GM12878 (cell line): Measurements from ENCODE around the gene CCNYL1. TPM values are rescaled to one million over a fixed set of nuclear protein-coding genes. Genes with fewer than 3 reads are reported as not detected.
A peak's percentile ranks its signal among the peaks of the same experiment; 100 is the strongest.

Experiments used
- ATAC-seq: fragments of 200-7000 bp; cut with Tn5 transposase; 3 replicates; pipeline ENCODE4 v1.9.1; 2020; ENCODE audit warnings: mild to moderate bottlenecking, moderate library complexity
- Bru-seq: library from RNA; stranded (reverse); fragments of 400-500 nt; gene quantifications from one replicate; lab custom pipeline; 2021; lab: Mats Ljungman, UMichigan
- BruChase-seq, 2 experiments: library from RNA; stranded (reverse); fragments of 400-500 nt; gene quantifications; one replicate each; lab custom pipeline; 2021; lab: Mats Ljungman, UMichigan
- BruUV-seq: library from RNA; stranded (reverse); fragments of 400-500 nt; replicated peaks from 2 replicates; lab custom pipeline; 2021; lab: Mats Ljungman, UMichigan
- CTCF ChIA-PET: fragments of 300-600 bp; sonication (Branson Sonifier 250); formaldehyde crosslinking; extraction: SDS; loops from one replicate; lab custom pipeline; 2021; ENCODE audit warnings: inconsistent platforms; lab: Yijun Ruan, JAX
- POLR2A ChIA-PET: fragments of 350-600 bp; formaldehyde crosslinking; extraction: SDS; loops from one replicate; lab custom pipeline; 2021; ENCODE audit warnings: inconsistent platforms; lab: Charles Lee
- RAD21 ChIA-PET: fragments of 300-600 bp; sonication (Branson Sonifier 250); formaldehyde crosslinking; loops from one replicate; lab custom pipeline; 2023; ENCODE audit warnings: antibody characterized with exemption; ENCODE audit not compliant: unreplicated experiment; lab: Charles Lee
- SMC1A ChIA-PET: fragments of 300-600 bp; sonication (Branson Sonifier 250); formaldehyde crosslinking; loops from one replicate; lab custom pipeline; 2023; ENCODE audit not compliant: unreplicated experiment, uncharacterized antibody; lab: Charles Lee
- DNase-seq: peaks from one replicate; pipeline ENCODE4 v3.0.0-alpha.2; 2011; ENCODE audit warnings: low read depth, low spot score
- FAIRE-seq: peaks from 3 replicates; lab custom pipeline; 2011; peaks lifted over from hg19 to GRCh38; lab: Jason Lieb, UNC
- H2AFZ ChIP-seq: 2 replicates; pipeline ENCODE4 v1.6.0; 2011; ENCODE audit warnings: low read depth, low read length, control low read depth; ENCODE audit not compliant: control insufficient read depth
- H3K27ac ChIP-seq: 2 replicates; pipeline ENCODE4 v1.5.1; 2011; ENCODE audit warnings: control low read depth; ENCODE audit not compliant: control insufficient read depth, insufficient read depth
- H3K27me3 ChIP-seq, 2 experiments: replicated peaks in 1 of 2; 2 replicates each; pipeline versions ENCODE4 v1.6.0 to v1.6.1; 2011; ENCODE audit warnings: low read length in 1 of 2; ENCODE audit not compliant: control insufficient read depth in 2 of 2, insufficient read depth in 2 of 2
- H3K36me3 ChIP-seq, 2 experiments: 2 replicates each; pipeline ENCODE4 v1.5.1; 2011; ENCODE audit warnings: low read length in 1 of 2; ENCODE audit not compliant: control insufficient read depth in 2 of 2, insufficient read depth in 2 of 2
- H3K4me1 ChIP-seq: 2 replicates; pipeline ENCODE4 v1.6.1; 2011; ENCODE audit warnings: mild to moderate bottlenecking, low read length, moderate library complexity, mixed read lengths; ENCODE audit not compliant: control insufficient read depth, insufficient read depth
- H3K4me2 ChIP-seq: 2 replicates; pipeline ENCODE4 v1.6.0; 2011; ENCODE audit warnings: control low read depth; ENCODE audit not compliant: control insufficient read depth, insufficient read depth
- H3K4me3 ChIP-seq: fragments of 200-600 bp; sonication (generic); 2 replicates; pipeline ENCODE4 v1.5.1; 2016
- H3K79me2 ChIP-seq: 2 replicates; pipeline ENCODE4 v1.6.0; 2011; ENCODE audit warnings: low read length; ENCODE audit not compliant: control insufficient read depth, insufficient read depth
- H3K9ac ChIP-seq: 2 replicates; pipeline ENCODE4 v1.8.0; 2011; ENCODE audit warnings: low read length, control low read depth, mixed read lengths; ENCODE audit not compliant: control insufficient read depth, insufficient read depth
- H3K9me3 ChIP-seq: replicated peaks from 3 replicates; pipeline ENCODE4 v1.5.1; 2011; ENCODE audit warnings: mild to moderate bottlenecking, low read length; ENCODE audit not compliant: control insufficient read depth, insufficient read depth
- H4K20me1 ChIP-seq: 2 replicates; pipeline ENCODE4 v1.6.0; 2011; ENCODE audit not compliant: control insufficient read depth, insufficient read depth
- CREM ChIP-seq: IDR thresholded peaks from 2 replicates; pipeline ENCODE4 v1.6.1; 2014; ENCODE audit warnings: antibody characterized with exemption, low read depth
- E2F8 ChIP-seq: fragments of 450-650 bp; IDR thresholded peaks from 2 replicates; pipeline ENCODE4 v1.6.1; 2018; ENCODE audit warnings: mild to moderate bottlenecking, low read depth, moderate library complexity; ENCODE audit not compliant: partially characterized antibody
- ESRRA ChIP-seq: IDR thresholded peaks from 2 replicates; pipeline ENCODE4 v1.6.1; 2012; ENCODE audit warnings: mild to moderate bottlenecking, low read length, improper control_type of control experiment
- NRF1 ChIP-seq: conservative IDR thresholded peaks from 2 replicates; pipeline ENCODE4 v1.6.1; 2011; ENCODE audit warnings: mild to moderate bottlenecking, low read depth, low read length, improper control_type of control experiment
- SUPT20H ChIP-seq: IDR thresholded peaks from 2 replicates; pipeline ENCODE4 v1.6.1; 2011; ENCODE audit warnings: low read depth, mild to moderate bottlenecking, low read length, moderate library complexity, borderline replicate concordance; ENCODE audit not compliant: control insufficient read depth
- USF1 ChIP-seq: IDR thresholded peaks from 2 replicates; pipeline ENCODE4 v1.6.1; 2011; ENCODE audit warnings: borderline replicate concordance, low read depth, mild to moderate bottlenecking, moderate library complexity, mixed read lengths, low read length; ENCODE audit not compliant: insufficient read depth; ENCODE audit errors: extremely low read length
- ZBTB11 ChIP-seq: fragments of 450-650 bp; formaldehyde crosslinking; IDR thresholded peaks from 2 replicates; pipeline ENCODE4 v1.5.0; 2022; ENCODE audit warnings: mild to moderate bottlenecking, missing genetic modification characterization
- ZNF274 ChIP-seq: IDR thresholded peaks from one replicate; pipeline ENCODE4 v1.8.0; 2011; ENCODE audit not compliant: insufficient read length, insufficient read depth
- WGBS: methylation state at CpG from one replicate; pipeline ENCODE4 v1.1.6; 2016; ENCODE audit warnings: low lambda C conversion rate; ENCODE audit not compliant: insufficient replicate concordance, insufficient coverage; ENCODE audit errors: missing lambda C conversion rate; 5-methylcytosine and 5-hydroxymethylcytosine counted together
- in situ Hi-C: fragments of 300-500 bp; cut with MboI; formaldehyde crosslinking; loops from 9 replicates; pipeline ENCODE4 v1.14.3; 2018; ENCODE audit warnings: mixed read lengths
- intact Hi-C: fragments of 100-400 bp; cut with micrococcal nuclease; formaldehyde crosslinking; loops from one replicate; pipeline ENCODE4 v1.14.2; 2022; ENCODE audit not compliant: unreplicated experiment
- long read RNA-seq, 2 experiments: library from polyadenylated mRNA; unstranded; transcript quantifications; one replicate each; pipeline ENCODE4 v2.0.0, GENCODE V29; 2019 to 2020
- polyA minus RNA-seq, 3 experiments: library from RNA; depleted of rRNA, polyadenylated mRNA; stranded (reverse); fragments of >200 nt; gene quantifications; 2 replicates each; pipeline ENCODE4 v1.2.3, GENCODE V29; 2011
- polyA plus RNA-seq, 11 experiments: library from polyadenylated mRNA; depleted of rRNA in 4 of 11; unstranded in 6 of 11; stranded (reverse) in 5 of 11; fragments of >200 nt; fragmentation: Nextera tagmentation in 4 of 11; fragmentation: Illumina TruSeq in 1 of 11; extraction: Ambion mirVana in 4 of 11; extraction: Trizol in 1 of 11; gene quantifications; 1 replicate in 1 of 11; 2 replicates in 10 of 11; pipeline versions ENCODE4 v1.2.1 to v1.2.3, GENCODE V29; 2011 to 2016; ENCODE audit warnings: inconsistent platforms in 2 of 11, missing spikeins in 2 of 11, low read depth in 1 of 11
- total RNA-seq, 4 experiments: library from RNA; depleted of rRNA in 3 of 4; stranded (reverse); fragments of >200 nt in 3 of 4; fragmentation: Illumina TruSeq in 1 of 4; extraction: Trizol in 1 of 4; gene quantifications; 2 replicates each; pipeline versions ENCODE4 v1.2.1 to v1.2.3, GENCODE V29; 2013 to 2021

CCNYL1 gene
- 8.3 and 11.0 TPM in 2 replicates for total RNA-seq (2013; cell fraction: nucleolus; rRNA removed)
- total RNA-seq (2014; rRNA removed) (3.6 and 4.0 TPM in 2 replicates), total RNA-seq (2014; rRNA removed; fragmentation: Illumina TruSeq; extraction: Trizol) (5.9 and 6.4 TPM in 2 replicates), total RNA-seq (2021) (6.8 and 8.0 TPM in 2 replicates), polyA plus RNA-seq (2011; rRNA removed) (12.3 and 17.8 TPM in 2 replicates), polyA plus RNA-seq (2014; fragmentation: Illumina TruSeq; extraction: Trizol) (9.5 and 13.9 TPM in 2 replicates), polyA plus RNA-seq (2014; fragmentation: Nextera tagmentation; extraction: Ambion mirVana) (1 to 10 TPM; 2.4 to 3.7 TPM), polyA plus RNA-seq (2014; rRNA removed) (6.4 and 7.4 TPM in 2 replicates), polyA plus RNA-seq (2016; fragmentation: Nextera tagmentation; extraction: Ambion mirVana) (1 to 10 TPM; 1.8 to 5.9 TPM), polyA minus RNA-seq (2011; rRNA and poly(A)+ RNA removed) (6.8 and 7.6 TPM in 2 replicates), Bru-seq, nascent RNA (percentile 75 among the genes with signal in this experiment), BruChase-seq, experiment 1, labeled RNA remaining after a 6-hour chase (percentile 78 among the genes with signal in this experiment), BruChase-seq, experiment 2, labeled RNA remaining after a 2-hour chase (percentile 81 among the genes with signal in this experiment)
- polyA plus RNA-seq (2011; ENCODE audit: low read depth) = 2.3 TPM
- 6.0 and 6.8 TPM in 2 replicates for polyA plus RNA-seq (2011; cell fraction: cytosol; rRNA removed)
- 6.1 and 8.9 TPM in 2 replicates for polyA plus RNA-seq (2011; cell fraction: nucleus; rRNA removed)
- polyA plus RNA-seq (2012) = 3.7 and 3.8 TPM in 2 replicates
- 2.7 and 7.5 TPM in 2 replicates for polyA minus RNA-seq (2011; cell fraction: cytosol; rRNA and poly(A)+ RNA removed)
- 5.7 and 9.5 TPM in 2 replicates for polyA minus RNA-seq (2011; cell fraction: nucleus; rRNA and poly(A)+ RNA removed)
- long read RNA-seq, experiment 1, partial matches to known transcripts = 1 of 1 reads
- long read RNA-seq, experiment 1, other reads (novel, unspliced or antisense) = 0 of 1 reads
- long read RNA-seq, experiment 2, partial matches to known transcripts = 3 of 6 reads
- long read RNA-seq, experiment 2, other reads (novel, unspliced or antisense) = 3 of 6 reads

DNA sequence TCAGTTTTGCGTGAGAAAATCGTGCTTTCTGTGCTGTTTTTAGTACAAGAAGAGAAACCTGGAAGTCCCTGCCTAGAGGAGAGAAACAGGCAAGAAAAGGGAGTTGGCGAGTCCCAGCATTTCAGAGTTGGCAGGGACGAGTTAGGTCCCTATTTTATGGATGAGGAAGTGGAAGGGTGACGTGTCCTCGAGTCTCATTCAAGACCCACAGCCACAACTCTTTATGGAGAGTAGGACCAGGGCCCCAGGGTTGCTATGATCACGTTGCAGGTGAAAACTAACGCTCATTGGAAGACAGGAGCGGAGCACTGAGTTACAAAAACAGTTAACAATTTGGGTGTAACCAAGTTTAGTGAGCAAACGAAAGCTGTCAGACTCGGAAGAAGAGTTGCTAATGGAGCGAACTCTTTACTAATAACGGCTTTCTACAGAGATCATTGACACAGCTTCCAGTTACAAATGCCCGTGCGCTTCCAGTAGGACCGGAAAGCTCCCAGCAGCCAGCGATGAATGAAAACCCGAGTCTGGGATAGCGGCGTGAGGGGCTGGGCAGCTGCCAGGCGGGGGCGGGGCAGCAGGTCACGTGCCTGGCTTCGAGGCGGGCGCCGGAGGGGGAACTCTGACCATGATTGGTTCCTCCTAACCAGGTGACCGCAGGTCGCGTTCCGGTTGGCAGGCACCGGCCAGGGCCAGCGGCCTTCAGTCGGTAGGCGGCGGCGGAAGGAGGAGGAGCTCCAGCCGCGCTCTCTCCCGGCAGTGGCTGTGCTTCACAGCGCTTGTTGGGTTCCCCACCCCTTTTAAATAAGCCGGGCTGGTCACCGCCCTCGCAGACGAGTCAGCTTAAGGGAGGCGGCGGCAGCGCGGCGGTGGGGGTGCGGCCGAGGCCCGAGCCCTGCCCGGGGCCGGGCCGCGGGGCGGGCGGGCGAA is at the start of gene CCNYL1:
Gene CCNYL1, plus strand, starts transcription at position 827 of the 927 bp plus-strand sequence. CDS start 257 bp downstream, outside the sequence.
- Histone ChIP-seq H3K27me3 (no peaks in the 10 kb centered on the region), H3K4me3 (peak within 1 kb of the TSS; percentile 96), H4K20me1 (no peaks in the 10 kb centered on the region), H3K4me1 (no peaks in the 10 kb centered on the region), H2AFZ (peak within 1 kb of the TSS; percentile 94), H3K4me2 (peak within 1 kb of the TSS; percentile 57), H3K79me2 (peaks cover 18% of the 10 kb centered on the region), H3K9me3 (no peaks in the 10 kb centered on the region), H3K9ac (peak within 1 kb of the TSS; percentile 77), H3K36me3 (no peaks in the 10 kb centered on the region), H3K27ac (peak within 1 kb of the TSS; percentile 75)
- ATAC-seq (peak; percentile 99), DNase-seq (peak; percentile 93), FAIRE-seq (peak; percentile 92)
- intact Hi-C loops = loop anchor here (5.0 kb wide), 1 partner anchor 179 kb away; no protein-coding TSS in a partner anchor
- TSS peak; percentile 98 for BruUV-seq
- POLR2A ChIA-PET = interaction anchor here (0.6 to 4.0 kb wide), 11 partner anchors 12 to 1466 kb away, joined by 3 to 84 read pairs (median 6); partner anchors contain the start of genes CREB1 and METTL21A
- in situ Hi-C loops = no loop called here
- under 1% methylated on average over 40 of the region's 60 CpGs for WGBS
- RAD21 ChIA-PET = interaction anchor here (0.8 to 3.3 kb wide), 11 partner anchors 10 to 263 kb away, joined by 3 to 24 read pairs (median 6); partner anchors contain the start of genes CREB1 and METTL21A
- CTCF ChIA-PET = interaction anchor here (0.6 to 4.5 kb wide), 11 partner anchors 11 to 90 kb away, joined by 3 to 26 read pairs (median 3); no protein-coding TSS in a partner anchor
- SMC1A ChIA-PET = interaction anchor here (0.8 to 3.9 kb wide), 5 partner anchors 11 to 86 kb away, joined by 3 to 21 read pairs (median 7); partner anchors contain the start of gene METTL21A
- TF ChIP-seq E2F8 (no peak), USF1 (peak; percentile 95), ESRRA (no peak), ZNF274 (no peak), SUPT20H (no peak), ZBTB11 (CRISPR knock-in tag) (no peak), CREM (no peak), NRF1 (no peak)
